H1 (cell line): ENCODE results near the gene EPS8.

ENCODE experiments used
- CTCF ChIP-seq, 3 experiments: IDR thresholded peaks; 1 replicate in 2 of 3; 2 replicates in 1 of 3; pipeline versions ENCODE4 v1.5.1 to v1.6.1; 2011; ENCODE audit warnings: low read length in 3 of 3, mild to moderate bottlenecking in 3 of 3, inconsistent platforms in 2 of 3, low read depth in 1 of 3, moderate library complexity in 1 of 3; ENCODE audit not compliant: insufficient read depth in 1 of 3; ENCODE audit errors: control extremely low read depth in 1 of 3
- TEAD4 ChIP-seq: IDR thresholded peaks from 2 replicates; pipeline ENCODE4 v1.6.1; 2012; ENCODE audit warnings: low read depth, low read length, inconsistent platforms, mixed read lengths

- TF ChIP-seq TEAD4 (no peak), CTCF (IDR thresholded peaks at IDR 0.05; ENCODE audit: control extremely low read depth in 1 of 3, insufficient read depth in 1 of 3, low read depth in 1 of 3, low read length in 3 of 3) (no peak)
Observed at GRCh38 chr12:15751741-15752140, 37.4 kb downstream of the EPS8 start.
